Endothelial cell of umbilical vein (primary cell): Measurements from ENCODE around the gene TUT1. TPM values are rescaled to one million over a fixed set of nuclear protein-coding genes. Genes with fewer than 3 reads are reported as not detected.
A peak's percentile ranks its signal among the peaks of the same experiment; 100 is the strongest.

ENCODE experiments used
- BruUV-seq: library from RNA; stranded (reverse); fragments of 400-500 nt; replicated peaks from 2 replicates; lab custom pipeline; 2021; lab: Mats Ljungman, UMichigan
- CTCF ChIA-PET: fragments of 300-600, 350-600 bp; sonication (Branson Sonifier 250); formaldehyde crosslinking; loops from one replicate; lab custom pipeline; 2021; ENCODE audit warnings: antibody characterized with exemption, inconsistent platforms; lab: Charles Lee
- POLR2A ChIA-PET: fragments of 300-600, 350-600 bp; sonication (Branson Sonifier 250); formaldehyde crosslinking; loops from one replicate; lab custom pipeline; 2021; ENCODE audit warnings: antibody characterized with exemption, inconsistent platforms; lab: Charles Lee
- DNase-seq: peaks from one replicate; pipeline ENCODE4 v3.0.0-alpha.2; 2011; ENCODE audit warnings: low read depth, low spot score
- FAIRE-seq: peaks from 2 replicates; lab custom pipeline; 2011; peaks lifted over from hg19 to GRCh38; lab: Jason Lieb, UNC
- H2AFZ ChIP-seq: 2 replicates; pipeline ENCODE4 v1.6.0; 2012; ENCODE audit warnings: low read depth, low read length, control low read depth, inconsistent platforms
- H3K27ac ChIP-seq: 2 replicates; pipeline ENCODE4 v1.5.1; 2011; ENCODE audit warnings: low read depth, mild to moderate bottlenecking, control low read depth, low read length, moderate library complexity; ENCODE audit not compliant: insufficient read depth
- H3K27me3 ChIP-seq, 2 experiments: 2 replicates each; pipeline versions ENCODE4 v1.6.0 to v1.6.1; 2011; ENCODE audit warnings: low read length in 2 of 2, mixed read lengths in 1 of 2; ENCODE audit not compliant: control insufficient read depth in 2 of 2, insufficient read depth in 2 of 2
- H3K36me3 ChIP-seq, 2 experiments: 2 replicates in 1 of 2; 3 replicates in 1 of 2; pipeline ENCODE4 v1.5.1; 2011; ENCODE audit warnings: low read length in 2 of 2, mild to moderate bottlenecking in 1 of 2, moderate library complexity in 1 of 2; ENCODE audit not compliant: control insufficient read depth in 2 of 2, insufficient read depth in 2 of 2; ENCODE audit errors: extremely low read depth in 1 of 2
- H3K4me1 ChIP-seq: 3 replicates; pipeline ENCODE4 v1.5.1; 2011; ENCODE audit warnings: mild to moderate bottlenecking, low read length; ENCODE audit not compliant: control insufficient read depth, insufficient read depth; ENCODE audit errors: extremely low read depth
- H3K4me2 ChIP-seq: 2 replicates; pipeline ENCODE4 v1.6.1; 2011; ENCODE audit warnings: low read length, control low read depth, mixed read lengths; ENCODE audit not compliant: insufficient read depth
- H3K4me3 ChIP-seq, 3 experiments: fragments of 200-600 bp in 1 of 3; sonication (generic), shearing (Covaris generic) in 1 of 3; replicated peaks in 1 of 3; 2 replicates each; pipeline ENCODE4 v1.5.1; 2011 to 2016; ENCODE audit warnings: control low read depth in 3 of 3, low read length in 3 of 3, mild to moderate bottlenecking in 2 of 3, inconsistent platforms in 1 of 3, low read depth in 1 of 3, moderate library complexity in 1 of 3; ENCODE audit not compliant: insufficient read depth in 1 of 3
- H3K79me2 ChIP-seq: 2 replicates; pipeline ENCODE4 v1.6.0; 2012; ENCODE audit warnings: low read length, inconsistent platforms; ENCODE audit not compliant: control insufficient read depth, insufficient read depth
- H3K9ac ChIP-seq: replicated peaks from 2 replicates; pipeline ENCODE3; 2011; ENCODE audit warnings: low read length, control low read depth; ENCODE audit not compliant: insufficient read depth; ENCODE audit errors: extremely low read depth
- H3K9me1 ChIP-seq: replicated peaks from 3 replicates; pipeline ENCODE4 v1.6.0; 2011; ENCODE audit warnings: mild to moderate bottlenecking, low read length; ENCODE audit not compliant: control insufficient read depth, insufficient read depth; ENCODE audit errors: extremely low read depth
- H3K9me3 ChIP-seq: replicated peaks from 2 replicates; pipeline ENCODE4 v1.5.1; 2012; ENCODE audit warnings: low read length, inconsistent platforms; ENCODE audit not compliant: control insufficient read depth, insufficient read depth
- H4K20me1 ChIP-seq: replicated peaks from 2 replicates; pipeline ENCODE3; 2011; ENCODE audit warnings: mild to moderate bottlenecking, low read length; ENCODE audit not compliant: control insufficient read depth, insufficient read depth; ENCODE audit errors: extremely low read depth
- CTCF ChIP-seq, 2 donors: IDR thresholded peaks; 1 replicate in 1 of 2; 2 replicates in 1 of 2; pipeline ENCODE4 v1.5.1; 2011; ENCODE audit warnings: low read length in 2 of 2, mild to moderate bottlenecking in 2 of 2, moderate library complexity in 2 of 2, control low read depth in 1 of 2, inconsistent platforms in 1 of 2, low read depth in 1 of 2; ENCODE audit not compliant: insufficient read depth in 1 of 2; ENCODE audit errors: extremely low read depth in 1 of 2
- EZH2 ChIP-seq: IDR thresholded peaks from 2 replicates; pipeline ENCODE4 v1.6.1; 2012; ENCODE audit warnings: borderline replicate concordance, low read depth, mild to moderate bottlenecking, moderate library complexity, low read length, inconsistent platforms; ENCODE audit not compliant: severe bottlenecking
- FOS ChIP-seq: IDR thresholded peaks from 2 replicates; pipeline ENCODE4 v1.6.1; 2011; ENCODE audit warnings: mild to moderate bottlenecking, low read length, moderate library complexity, borderline replicate concordance; ENCODE audit not compliant: insufficient read depth
- GATA2 ChIP-seq: IDR thresholded peaks from 2 replicates; pipeline ENCODE4 v1.7.0; 2011; ENCODE audit warnings: low read depth, mild to moderate bottlenecking, moderate library complexity, mixed read lengths, low read length; ENCODE audit not compliant: insufficient read length, insufficient read depth
- JUN ChIP-seq: IDR thresholded peaks from 2 replicates; pipeline ENCODE4 v1.6.1; 2011; ENCODE audit warnings: borderline replicate concordance, low read depth; ENCODE audit not compliant: insufficient read length, insufficient read depth
- MAX ChIP-seq: IDR thresholded peaks from 2 replicates; pipeline ENCODE4 v1.6.1; 2011; ENCODE audit not compliant: insufficient read depth, insufficient read length
- MYC ChIP-seq: IDR thresholded peaks from one replicate; pipeline ENCODE4 v1.6.1; 2011; ENCODE audit warnings: mild to moderate bottlenecking, low read depth, low read length
- POLR2A ChIP-seq: IDR thresholded peaks from 2 replicates; pipeline ENCODE4 v1.6.1; 2012; ENCODE audit warnings: low read depth, mild to moderate bottlenecking, control low read depth, low read length
- POLR2AphosphoS5 ChIP-seq: IDR thresholded peaks from 2 replicates; pipeline ENCODE4 v1.6.1; 2012; ENCODE audit warnings: low read depth, mild to moderate bottlenecking, control low read depth, low read length, moderate library complexity; ENCODE audit not compliant: insufficient read depth
- dilution Hi-C: fragments of 300-500 bp; cut with MboI; formaldehyde crosslinking; loops from one replicate; pipeline ENCODE4 v1.15.0; 2019; ENCODE audit warnings: low sequenced_read_pairs; ENCODE audit not compliant: extremely low pct_ligation_motif_present
- intact Hi-C: fragments of 100-400 bp; cut with micrococcal nuclease; formaldehyde crosslinking; loops from one replicate; pipeline ENCODE4 v1.10.0; 2022
- polyA plus RNA-seq, 4 experiments: library from polyadenylated mRNA; depleted of rRNA in 3 of 4; stranded (reverse) in 3 of 4; unstranded in 1 of 4; fragments of >200 nt; gene quantifications; 2 replicates each; pipeline versions ENCODE4 v1.2.1 to v1.2.3, GENCODE V29; 2011 to 2012; ENCODE audit warnings: missing spikeins in 1 of 4
- total RNA-seq: library from RNA; stranded (reverse); gene quantifications from 2 replicates; pipeline ENCODE4 v1.2.3, GENCODE V29; 2021

TUT1 gene
- total and polyA plus RNA-seq, 2 donors (not counting 3 experiments of a cell fraction or from before 2014, with no cell fraction given), result 12.7 to 16.9 TPM

- no peak for TF ChIP-seq JUN
- TF ChIP-seq FOS, result no peak
- no peak for TF ChIP-seq POLR2AphosphoS5
- no peak for TF ChIP-seq CTCF (IDR thresholded peaks at IDR 0.05; ENCODE audit: extremely low read depth in 1 of 2, insufficient read depth in 1 of 2, low read depth in 1 of 2, low read length in 2 of 2)
- no peak for TF ChIP-seq EZH2
- TF ChIP-seq POLR2A, result no peak
- no peak for TF ChIP-seq GATA2
- no peak for TF ChIP-seq MAX
- no peak for TF ChIP-seq MYC
- Histone ChIP-seq H3K36me3 (peaks cover 0 to 10% of the 10 kb centered on the region in 2 experiments), H3K27me3 (no peaks in the 10 kb centered on the region), H3K4me3 (peak overlapping the region; percentile 61 to 74 (median 67)), H3K4me2 (peak overlapping the region; percentile 87), H4K20me1 (no peaks in the 10 kb centered on the region), H3K9me3 (no peaks in the 10 kb centered on the region), H3K79me2 (peaks cover 14% of the 10 kb centered on the region), H3K27ac (peak overlapping the region; percentile 30), H3K4me1 (peaks cover 22% of the 10 kb centered on the region), H3K9ac (peak overlapping the region; percentile 57), H2AFZ (peak overlapping the region; percentile 51), H3K9me1 (no peaks in the 10 kb centered on the region)
- no peak for DNase-seq
- intact Hi-C loops, result loop anchor here (5.0 kb wide), 1 partner anchor 214 kb away; no protein-coding TSS in a partner anchor
- no TSS peak for BruUV-seq
- no peak for FAIRE-seq
- ChIA-PET CTCF (interaction anchor here (0.7 to 5.7 kb wide), 17 partner anchors 8 to 216 kb away, joined by 3 to 48 read pairs (median 6); partner anchors contain the start of genes B3GAT3, C11orf98, CSKMT and EEF1G), POLR2A (interaction anchor here (0.6 to 2.0 kb wide), 6 partner anchors 10 to 230 kb away, joined by 3 to 9 read pairs (median 4); partner anchors contain the start of genes B3GAT3, C11orf98, CSKMT and EEF1G)
- dilution Hi-C loops, result no loop called here
Measured at GRCh38 chr11:62610814-62611704, 19.7 kb upstream of the TUT1 start.
